Trophoblast cell (in vitro differentiated cells and primary cell): Measurements from ENCODE around the gene GINS2.

Source experiments
- DNase-seq, 2 donors: peaks; one replicate each; pipeline ENCODE4 v3.0.0-alpha.2; 2016
- H2AFZ ChIP-seq: 2 replicates; pipeline ENCODE4 v1.6.1; 2013; ENCODE audit warnings: low read length, moderate library complexity, mild to moderate bottlenecking; ENCODE audit not compliant: insufficient read depth, poor library complexity
- H2AK5ac ChIP-seq: 2 replicates; pipeline ENCODE4 v1.6.1; 2013; ENCODE audit warnings: mild to moderate bottlenecking, low read length
- H2BK120ac ChIP-seq: 2 replicates; pipeline ENCODE4 v1.6.1; 2013; ENCODE audit warnings: low read length, mild to moderate bottlenecking, moderate library complexity; ENCODE audit not compliant: insufficient read depth, poor library complexity
- H2BK12ac ChIP-seq: 2 replicates; pipeline ENCODE4 v1.6.1; 2013; ENCODE audit warnings: mild to moderate bottlenecking, low read length, moderate library complexity
- H2BK5ac ChIP-seq: 2 replicates; pipeline ENCODE4 v1.6.1; 2013; ENCODE audit warnings: low read length, low read depth, moderate library complexity, mild to moderate bottlenecking; ENCODE audit not compliant: poor library complexity
- H3K14ac ChIP-seq: 2 replicates; pipeline ENCODE4 v1.6.1; 2013; ENCODE audit warnings: mild to moderate bottlenecking, low read length
- H3K18ac ChIP-seq: 2 replicates; pipeline ENCODE4 v1.6.1; 2013; ENCODE audit warnings: mild to moderate bottlenecking, low read length
- H3K23ac ChIP-seq: 2 replicates; pipeline ENCODE4 v1.6.1; 2013; ENCODE audit warnings: low read length
- H3K27ac ChIP-seq: 2 replicates; pipeline ENCODE4 v1.5.1; 2013; ENCODE audit warnings: low read depth, mild to moderate bottlenecking, inconsistent platforms, low read length, moderate library complexity
- H3K27me3 ChIP-seq: 2 replicates; pipeline ENCODE4 v1.6.1; 2013; ENCODE audit warnings: inconsistent platforms, mild to moderate bottlenecking, low read length, moderate library complexity; ENCODE audit not compliant: insufficient read depth
- H3K36me3 ChIP-seq, 2 experiments: 1 replicate in 1 of 2; 2 replicates in 1 of 2; pipeline ENCODE4 v1.6.1; 2013; ENCODE audit warnings: low read length in 2 of 2, mild to moderate bottlenecking in 2 of 2, moderate library complexity in 1 of 2; ENCODE audit not compliant: insufficient read depth in 2 of 2, control insufficient read depth in 1 of 2
- H3K4ac ChIP-seq: 2 replicates; pipeline ENCODE4 v1.6.1; 2013; ENCODE audit warnings: low read depth, mild to moderate bottlenecking, low read length, moderate library complexity
- H3K4me1 ChIP-seq, 2 experiments: 1 replicate in 1 of 2; 2 replicates in 1 of 2; pipeline ENCODE4 v1.6.1; 2013; ENCODE audit warnings: low read length in 2 of 2, mild to moderate bottlenecking in 2 of 2, moderate library complexity in 1 of 2; ENCODE audit not compliant: insufficient read depth in 2 of 2, control insufficient read depth in 1 of 2
- H3K4me2 ChIP-seq: 2 replicates; pipeline ENCODE4 v1.6.1; 2013; ENCODE audit warnings: inconsistent platforms, mild to moderate bottlenecking, low read length, moderate library complexity
- H3K4me3 ChIP-seq: 2 replicates; pipeline ENCODE4 v1.5.1; 2013; ENCODE audit warnings: mild to moderate bottlenecking, low read depth, low read length, inconsistent platforms
- H3K79me1 ChIP-seq: one replicate; pipeline ENCODE4 v1.6.1; 2013; ENCODE audit warnings: low read length
- H3K79me2 ChIP-seq: 2 replicates; pipeline ENCODE4 v1.6.1; 2013; ENCODE audit warnings: low read length, mild to moderate bottlenecking; ENCODE audit not compliant: control insufficient read depth, insufficient read depth, poor library complexity
- H3K9ac ChIP-seq: 2 replicates; pipeline ENCODE4 v1.6.1; 2013; ENCODE audit warnings: mild to moderate bottlenecking, low read length
- H3K9me3 ChIP-seq: 2 replicates; pipeline ENCODE4 v1.6.1; 2013; ENCODE audit warnings: low read depth, mild to moderate bottlenecking, control low read depth, inconsistent platforms, low read length; ENCODE audit not compliant: insufficient read depth
- H4K12ac ChIP-seq: 2 replicates; pipeline ENCODE4 v1.6.1; 2013; ENCODE audit warnings: low read depth, mild to moderate bottlenecking, low read length, moderate library complexity
- H4K8ac ChIP-seq: 2 replicates; pipeline ENCODE4 v1.6.1; 2013; ENCODE audit warnings: low read depth, mild to moderate bottlenecking, low read length, moderate library complexity
- H4K91ac ChIP-seq: one replicate; pipeline ENCODE4 v1.6.1; 2013; ENCODE audit warnings: low read depth, mild to moderate bottlenecking, low read length, moderate library complexity
- WGBS: extraction: QIAGEN DNeasy Blood & Tissue Kit; methylation state at CpG from one replicate; pipeline ENCODE4 v1.1.7; 2013; ENCODE audit warnings: missing lambda C conversion rate; ENCODE audit not compliant: insufficient read length, insufficient coverage; ENCODE audit errors: extremely low coverage; 5-methylcytosine and 5-hydroxymethylcytosine counted together

Gene GINS2

DNA sequence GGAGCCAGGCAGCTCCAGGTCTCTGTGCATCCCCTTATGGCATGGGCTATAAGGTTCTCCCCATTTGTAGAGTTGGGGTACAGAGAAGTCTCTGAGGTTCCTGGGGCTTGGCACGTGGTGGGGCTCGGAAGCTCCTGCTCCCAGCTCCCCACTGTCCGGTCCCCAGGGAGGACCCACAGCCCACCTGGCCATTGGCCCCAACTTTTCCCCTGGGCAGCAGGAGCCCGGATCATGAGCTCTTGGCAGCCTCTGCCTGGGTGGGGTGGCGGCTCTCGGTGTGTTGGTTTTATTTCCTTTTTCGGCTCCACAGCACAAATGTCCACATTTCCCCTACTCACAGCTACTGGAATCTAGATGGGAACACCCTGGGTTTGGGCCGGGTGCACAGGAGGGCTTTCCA is 45.1 kb downstream of the GINS2 start:
- Histone ChIP-seq H2AFZ (no peak overlapping the region), H3K36me3 (peaks cover 17 to 28% of the 10 kb centered on the region in 2 experiments), H3K14ac (no peak overlapping the region), H3K18ac (no peak overlapping the region), H3K27me3 (no peaks in the 10 kb centered on the region), H4K8ac (no peak overlapping the region), H2BK12ac (no peak overlapping the region), H2BK120ac (no peak overlapping the region), H3K4me2 (no peak overlapping the region), H3K9ac (no peak overlapping the region), H3K9me3 (no peaks in the 10 kb centered on the region), H3K4ac (no peak overlapping the region), H3K79me2 (peaks cover 15% of the 10 kb centered on the region), H3K27ac (no peak overlapping the region), H2AK5ac (no peak overlapping the region), H3K4me1 (peaks cover 26 to 29% of the 10 kb centered on the region in 2 experiments), H3K4me3 (no peak overlapping the region), H3K23ac (no peak overlapping the region), H3K79me1 (peaks cover 9% of the 10 kb centered on the region), H4K91ac (no peak overlapping the region), H2BK5ac (no peak overlapping the region), H4K12ac (no peak overlapping the region)
- WGBS, result no CpG with 5 or more reads among the region's 8 CpGs
- DNase-seq, result no peak

DNA sequence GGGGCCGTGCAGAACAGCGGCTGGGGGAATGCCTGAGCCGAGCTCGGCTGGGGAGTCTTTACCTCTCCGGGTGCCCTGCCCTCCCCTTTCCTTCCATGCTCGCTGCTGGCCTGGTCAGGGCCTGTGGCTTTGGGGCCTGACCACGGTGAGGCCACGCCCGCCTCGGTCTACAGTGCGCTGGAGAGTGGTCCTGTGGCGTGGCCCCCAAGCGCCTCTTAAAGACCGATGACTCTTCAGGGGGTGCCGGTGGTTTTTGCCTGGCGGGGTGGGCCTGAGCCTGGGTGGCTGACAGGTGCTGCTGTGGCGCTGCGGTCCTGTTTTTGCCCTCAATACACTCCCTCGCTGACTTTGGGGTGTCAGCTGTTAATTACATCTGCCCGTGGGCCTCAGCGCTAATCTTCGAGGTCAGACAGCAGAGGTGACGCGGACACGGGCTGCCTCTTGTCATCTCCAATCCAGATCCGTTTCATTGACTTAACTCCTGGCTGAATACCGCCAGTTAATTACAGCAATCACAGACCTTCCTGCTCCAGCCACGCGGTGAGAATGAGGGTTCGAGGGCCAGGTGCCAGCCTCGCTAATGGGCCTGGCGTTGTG is 45.9 kb downstream of the GINS2 start:
- no peak overlapping the region for H2AK5ac ChIP-seq
- H3K27ac ChIP-seq, result no peak overlapping the region
- H2BK12ac ChIP-seq, result no peak overlapping the region
- no peak overlapping the region for H3K4me3 ChIP-seq
- H3K79me2 ChIP-seq, result peaks cover 12% of the 10 kb centered on the region
- DNase-seq, result no peak
- H3K79me1 ChIP-seq, result peaks cover 9% of the 10 kb centered on the region
- no peak overlapping the region for H4K8ac ChIP-seq
- no peaks in the 10 kb centered on the region for H3K27me3 ChIP-seq
- peaks cover 23 to 24% of the 10 kb centered on the region in 2 experiments for H3K4me1 ChIP-seq
- H2BK5ac ChIP-seq, result no peak overlapping the region
- H3K18ac ChIP-seq, result no peak overlapping the region
- H3K36me3 ChIP-seq, result peaks cover 11 to 24% of the 10 kb centered on the region in 2 experiments
- H3K4me2 ChIP-seq, result no peak overlapping the region
- H3K9ac ChIP-seq, result no peak overlapping the region
- H4K91ac ChIP-seq, result no peak overlapping the region
- H3K14ac ChIP-seq, result no peak overlapping the region
- H2BK120ac ChIP-seq, result no peak overlapping the region
- no peak overlapping the region for H4K12ac ChIP-seq
- WGBS, result no CpG with 5 or more reads among the region's 32 CpGs
- H3K9me3 ChIP-seq, result no peaks in the 10 kb centered on the region
- no peak overlapping the region for H2AFZ ChIP-seq
- H3K4ac ChIP-seq, result no peak overlapping the region
- no peak overlapping the region for H3K23ac ChIP-seq

DNA sequence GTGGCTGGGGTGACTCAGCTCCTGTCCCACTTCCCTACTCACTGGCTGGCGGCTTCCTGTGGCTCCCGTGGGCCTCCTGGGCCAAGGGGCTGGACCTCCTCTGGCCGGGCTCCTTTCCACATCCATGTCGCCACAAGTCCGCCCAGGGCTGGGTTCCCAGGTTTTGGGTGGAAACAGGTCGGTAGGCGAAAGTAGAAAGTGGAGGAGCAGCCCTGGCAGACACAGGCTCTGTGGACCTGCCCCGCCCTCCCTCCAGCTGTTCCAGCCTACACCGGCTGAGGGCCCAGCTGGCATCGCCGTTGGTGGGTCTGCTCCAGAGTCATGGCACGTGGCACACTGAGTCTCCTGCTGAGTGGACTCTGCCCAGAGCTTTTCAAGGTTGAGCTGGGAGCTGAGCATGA is 47.0 kb downstream of the GINS2 start:
- Histone ChIP-seq H2AK5ac (no peak overlapping the region), H4K8ac (no peak overlapping the region), H2BK5ac (no peak overlapping the region), H3K4me1 (peaks cover 21 to 22% of the 10 kb centered on the region in 2 experiments), H3K18ac (no peak overlapping the region), H3K9me3 (no peaks in the 10 kb centered on the region), H3K27ac (no peak overlapping the region), H3K4ac (peak overlapping the region; percentile 20), H3K79me2 (peaks cover 10% of the 10 kb centered on the region), H3K36me3 (peaks cover 7 to 24% of the 10 kb centered on the region in 2 experiments), H4K91ac (no peak overlapping the region), H3K9ac (no peak overlapping the region), H4K12ac (no peak overlapping the region), H3K4me2 (no peak overlapping the region), H3K23ac (no peak overlapping the region), H3K27me3 (no peaks in the 10 kb centered on the region), H3K4me3 (no peak overlapping the region), H3K14ac (no peak overlapping the region), H3K79me1 (peaks cover 9% of the 10 kb centered on the region), H2AFZ (no peak overlapping the region), H2BK12ac (no peak overlapping the region), H2BK120ac (no peak overlapping the region)
- WGBS, result no CpG with 5 or more reads among the region's 12 CpGs
- no peak for DNase-seq

DNA sequence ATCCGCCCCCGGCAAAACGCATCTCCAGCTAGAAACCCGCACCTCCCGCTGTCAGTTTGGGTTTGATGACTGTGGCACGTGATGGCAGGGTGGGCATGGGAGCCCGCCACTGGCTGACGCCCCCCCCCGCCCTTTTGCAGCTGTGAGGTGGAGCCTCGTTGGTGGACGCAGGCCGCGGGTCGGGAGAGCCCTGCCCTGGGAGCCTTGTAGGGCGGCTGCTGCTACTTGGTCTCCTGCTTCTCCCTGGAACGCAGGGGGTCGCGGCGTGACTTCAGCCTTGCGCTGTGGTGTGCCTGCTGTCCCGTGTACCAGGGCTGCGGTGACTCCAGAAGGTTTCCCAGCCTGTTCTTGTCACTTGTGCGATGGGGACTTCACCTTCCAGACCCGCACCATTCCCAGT is 47.4 kb downstream of the GINS2 start:
- peak overlapping the region; percentile 20 for H3K4ac ChIP-seq
- no peak overlapping the region for H3K23ac ChIP-seq
- peaks cover 7% of the 10 kb centered on the region for H3K79me2 ChIP-seq
- no peaks in the 10 kb centered on the region for H3K27me3 ChIP-seq
- no peak overlapping the region for H2BK120ac ChIP-seq
- H2AFZ ChIP-seq, result no peak overlapping the region
- no peak overlapping the region for H3K4me3 ChIP-seq
- no CpG with 5 or more reads among the region's 24 CpGs for WGBS
- peaks cover 18 to 20% of the 10 kb centered on the region in 2 experiments for H3K4me1 ChIP-seq
- H3K79me1 ChIP-seq, result peaks cover 6% of the 10 kb centered on the region
- no peak overlapping the region for H3K27ac ChIP-seq
- no peak overlapping the region for H2BK12ac ChIP-seq
- peaks cover 8 to 25% of the 10 kb centered on the region in 2 experiments for H3K36me3 ChIP-seq
- H3K9me3 ChIP-seq, result no peaks in the 10 kb centered on the region
- H3K18ac ChIP-seq, result no peak overlapping the region
- H4K12ac ChIP-seq, result no peak overlapping the region
- H3K14ac ChIP-seq, result no peak overlapping the region
- H4K91ac ChIP-seq, result no peak overlapping the region
- no peak overlapping the region for H3K9ac ChIP-seq
- H2BK5ac ChIP-seq, result no peak overlapping the region
- no peak overlapping the region for H4K8ac ChIP-seq
- H2AK5ac ChIP-seq, result no peak overlapping the region
- H3K4me2 ChIP-seq, result no peak overlapping the region
- DNase-seq, result no peak
